Esophagus muscularis mucosa (tissue), 4 donors: ENCODE data around the gene RAB4A.

Experiments used
- EP300 ChIP-seq: sonication (generic); formaldehyde crosslinking; IDR thresholded peaks from one replicate; pipeline ENCODE4 v1.6.1; 2017; ENCODE audit warnings: antibody characterized with exemption
- POLR2A ChIP-seq: fragments of 450-650 bp; IDR thresholded peaks from one replicate; pipeline ENCODE4 v1.6.1; 2017; ENCODE audit warnings: antibody characterized with exemption, moderate library complexity, mild to moderate bottlenecking, low read depth
- POLR2AphosphoS5 ChIP-seq, 2 donors: sonication (generic); formaldehyde crosslinking; IDR thresholded peaks; one replicate each; pipeline ENCODE4 v1.6.1; 2017; ENCODE audit warnings: antibody characterized with exemption in 2 of 2
- TF ChIP-seq, protein P1 (sequence below), 3 experiments: fragments of 200-600 bp in 2 of 3; fragments of 450-650 bp in 1 of 3; sonication (generic) in 2 of 3; IDR thresholded peaks; one replicate each; pipeline ENCODE4 v1.5.1; 2017 to 2019; ENCODE audit warnings: antibody characterized with exemption in 3 of 3, mild to moderate bottlenecking in 2 of 3, moderate library complexity in 1 of 3

DNA sequence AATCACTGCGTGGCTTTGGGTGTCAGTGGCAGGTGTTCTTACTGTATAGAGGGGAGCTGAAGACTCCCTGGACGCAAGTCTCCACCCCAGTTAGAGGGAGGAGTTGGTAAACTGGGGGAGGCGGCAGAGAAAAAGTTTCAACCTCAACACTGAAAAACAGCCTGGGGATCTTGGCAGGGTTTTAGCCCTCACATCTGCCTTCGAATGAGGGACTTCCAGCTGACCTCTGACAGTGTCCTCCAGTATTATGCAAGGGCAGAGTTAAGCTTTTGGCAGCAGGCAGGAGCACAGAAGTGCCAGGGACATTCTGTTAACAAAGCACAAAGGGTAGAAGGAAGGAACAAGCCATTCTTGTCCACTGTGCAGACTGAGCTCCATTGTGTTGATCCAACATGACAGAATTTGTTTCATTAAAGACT is 41.2 kb upstream of the RAB4A start:
- TF ChIP-seq, protein P1, sequence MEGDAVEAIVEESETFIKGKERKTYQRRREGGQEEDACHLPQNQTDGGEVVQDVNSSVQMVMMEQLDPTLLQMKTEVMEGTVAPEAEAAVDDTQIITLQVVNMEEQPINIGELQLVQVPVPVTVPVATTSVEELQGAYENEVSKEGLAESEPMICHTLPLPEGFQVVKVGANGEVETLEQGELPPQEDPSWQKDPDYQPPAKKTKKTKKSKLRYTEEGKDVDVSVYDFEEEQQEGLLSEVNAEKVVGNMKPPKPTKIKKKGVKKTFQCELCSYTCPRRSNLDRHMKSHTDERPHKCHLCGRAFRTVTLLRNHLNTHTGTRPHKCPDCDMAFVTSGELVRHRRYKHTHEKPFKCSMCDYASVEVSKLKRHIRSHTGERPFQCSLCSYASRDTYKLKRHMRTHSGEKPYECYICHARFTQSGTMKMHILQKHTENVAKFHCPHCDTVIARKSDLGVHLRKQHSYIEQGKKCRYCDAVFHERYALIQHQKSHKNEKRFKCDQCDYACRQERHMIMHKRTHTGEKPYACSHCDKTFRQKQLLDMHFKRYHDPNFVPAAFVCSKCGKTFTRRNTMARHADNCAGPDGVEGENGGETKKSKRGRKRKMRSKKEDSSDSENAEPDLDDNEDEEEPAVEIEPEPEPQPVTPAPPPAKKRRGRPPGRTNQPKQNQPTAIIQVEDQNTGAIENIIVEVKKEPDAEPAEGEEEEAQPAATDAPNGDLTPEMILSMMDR (IDR thresholded peaks at IDR 0.05): no peak
- TF ChIP-seq POLR2AphosphoS5 (IDR thresholded peaks at IDR 0.05) (peak; percentile 92 to 95), EP300 (peak; percentile 96), POLR2A (no peak)
